GM23248 (cell line): ENCODE data around the gene KIF23.

ENCODE experiments used
- EZH2 ChIP-seq: fragments of 200-600 bp; sonication (generic); IDR thresholded peaks from 2 replicates; pipeline ENCODE4 v1.6.1; 2018; ENCODE audit warnings: antibody characterized with exemption, mild to moderate bottlenecking; ENCODE audit not compliant: insufficient read depth, poor library complexity, severe bottlenecking
- EZH2phosphoT487 ChIP-seq: fragments of 200-600 bp; sonication (generic); IDR thresholded peaks from 2 replicates; pipeline ENCODE4 v1.6.1; 2018; ENCODE audit warnings: antibody characterized with exemption, moderate library complexity, mild to moderate bottlenecking, low read depth; ENCODE audit not compliant: insufficient read depth

GRCh38 chr15:69407719-69408400 is 6.3 kb upstream of the KIF23 start:
- TF ChIP-seq EZH2 (no peak), EZH2phosphoT487 (no peak)
